Measurements from ENCODE around the gene SDCBP2. TPM values are rescaled to one million over a fixed set of nuclear protein-coding genes. Genes with fewer than 3 reads are reported as not detected.

The SDCBP2 gene
- total RNA-seq, 1 donor from 2014 or later, result 1.6 TPM

GRCh38 chr20:1326031-1326930 is 2.7 kb downstream of the SDCBP2 start:
- Histone ChIP-seq H3K36me3 (no peaks in the 10 kb centered on the region), H3K4me1 (peaks cover 4% of the 10 kb centered on the region), H3K27me3 (no peaks in the 10 kb centered on the region), H3K9ac (peak overlapping the region; percentile 98), H4K20me1 (ENCODE audit: low read depth) (peaks cover 39% of the 10 kb centered on the region), H2AFZ (replicated peaks) (no peak overlapping the region), H3F3A (ENCODE audit: low read depth) (no peaks in the 10 kb centered on the region), H3K79me2 (ENCODE audit: low read depth) (peaks cover 59% of the 10 kb centered on the region), H3K4me2 (peak overlapping the region; percentile 89), H3K4me3 (peak overlapping the region; percentile 87), H3K9me3 (ENCODE audit: low read depth) (no peaks in the 10 kb centered on the region), H3K27ac (no peak overlapping the region)
- H3K27me3 Mint-ChIP-seq (ENCODE audit: insufficient read depth, low read depth), result peaks cover 2% of the 10 kb centered on the region
- no peak overlapping the region for H3K4me3 Mint-ChIP-seq
- DNase-seq (ENCODE audit: low spot score), result no peak
- no peak overlapping the region for H3K27ac Mint-ChIP-seq
- TF ChIP-seq CTCF (IDR thresholded peaks at IDR 0.05) (no peak), EZH2 (IDR thresholded peaks at IDR 0.05) (no peak), EZH2phosphoT487 (IDR thresholded peaks at IDR 0.05) (no peak)
- H3K9me3 Mint-ChIP-seq, result no peaks in the 10 kb centered on the region
- H3K36me3 Mint-ChIP-seq, result peaks cover 3% of the 10 kb centered on the region
- H3K4me1 Mint-ChIP-seq, result peaks cover 16% of the 10 kb centered on the region

- peak overlapping the region; percentile 56 for H3K27ac ChIP-seq
- peaks cover 4% of the 10 kb centered on the region for H3K4me1 ChIP-seq
- H3K36me3 ChIP-seq, result no peaks in the 10 kb centered on the region
- Mint-ChIP-seq H3K4me3 (no peak overlapping the region), H3K27me3 (ENCODE audit: insufficient read depth, low read depth) (peaks cover 2% of the 10 kb centered on the region), H3K9me3 (no peaks in the 10 kb centered on the region), H3K27ac (no peak overlapping the region), H3K36me3 (no peaks in the 10 kb centered on the region), H3K4me1 (peaks cover 16% of the 10 kb centered on the region)
- no peaks in the 10 kb centered on the region for H3F3A ChIP-seq (ENCODE audit: low read depth)
- peak overlapping the region; percentile 87 for H3K4me3 ChIP-seq
- H2AFZ ChIP-seq (replicated peaks), result peak overlapping the region; percentile 85
- H3K4me2 ChIP-seq, result peak overlapping the region; percentile 89
- peaks cover 36% of the 10 kb centered on the region for H4K20me1 ChIP-seq (ENCODE audit: low read depth)
- TF ChIP-seq CTCF (IDR thresholded peaks at IDR 0.05), result no peak
- no peak for TF ChIP-seq EZH2 (IDR thresholded peaks at IDR 0.05)
- no peak for TF ChIP-seq EZH2phosphoT487 (IDR thresholded peaks at IDR 0.05)
- peak; percentile 97 for DNase-seq (ENCODE audit: low spot score)
- no peaks in the 10 kb centered on the region for H3K27me3 ChIP-seq
- peak overlapping the region; percentile 98 for H3K9ac ChIP-seq
- peaks cover 51% of the 10 kb centered on the region for H3K79me2 ChIP-seq (ENCODE audit: low read depth)
- no peaks in the 10 kb centered on the region for H3K9me3 ChIP-seq (ENCODE audit: low read depth)
Observed at GRCh38 chr20:1325173-1326030, 3.5 kb downstream of the SDCBP2 start.

GRCh38 chr20:1324598-1325172 is 4.3 kb downstream of the SDCBP2 start:
- H4K20me1 ChIP-seq (ENCODE audit: low read depth), result peaks cover 34% of the 10 kb centered on the region
- H2AFZ ChIP-seq (replicated peaks), result peak overlapping the region; percentile 57
- no peak overlapping the region for H3K27ac ChIP-seq
- Mint-ChIP-seq H3K9me3 (no peaks in the 10 kb centered on the region), H3K4me3 (no peak overlapping the region), H3K36me3 (no peaks in the 10 kb centered on the region), H3K27me3 (ENCODE audit: insufficient read depth, low read depth) (peaks cover 2% of the 10 kb centered on the region), H3K4me1 (peaks cover 16% of the 10 kb centered on the region), H3K27ac (no peak overlapping the region)
- peak overlapping the region; percentile 89 for H3K4me2 ChIP-seq
- H3K9me3 ChIP-seq (ENCODE audit: low read depth), result no peaks in the 10 kb centered on the region
- H3K4me1 ChIP-seq, result peaks cover 4% of the 10 kb centered on the region
- TF ChIP-seq EZH2 (IDR thresholded peaks at IDR 0.05), result no peak
- TF ChIP-seq CTCF (IDR thresholded peaks at IDR 0.05), result no peak
- TF ChIP-seq EZH2phosphoT487 (IDR thresholded peaks at IDR 0.05), result no peak
- peaks cover 44% of the 10 kb centered on the region for H3K79me2 ChIP-seq (ENCODE audit: low read depth)
- no peaks in the 10 kb centered on the region for H3K36me3 ChIP-seq
- H3K9ac ChIP-seq, result peak overlapping the region; percentile 98
- H3K27me3 ChIP-seq, result no peaks in the 10 kb centered on the region
- H3K4me3 ChIP-seq, result peak overlapping the region; percentile 87
- no peak for DNase-seq (ENCODE audit: low spot score)
- H3F3A ChIP-seq (ENCODE audit: low read depth), result no peaks in the 10 kb centered on the region

Data from neural progenitor cell (in vitro differentiated cells).